ENCODE measurements around the gene ANKS4B.
"Not testable (repeated sequence)": the region's sequence is repeated elsewhere in the genome, so short reads cannot be mapped to it uniquely, and the experiment has no call there.

Gene ANKS4B, protein sequence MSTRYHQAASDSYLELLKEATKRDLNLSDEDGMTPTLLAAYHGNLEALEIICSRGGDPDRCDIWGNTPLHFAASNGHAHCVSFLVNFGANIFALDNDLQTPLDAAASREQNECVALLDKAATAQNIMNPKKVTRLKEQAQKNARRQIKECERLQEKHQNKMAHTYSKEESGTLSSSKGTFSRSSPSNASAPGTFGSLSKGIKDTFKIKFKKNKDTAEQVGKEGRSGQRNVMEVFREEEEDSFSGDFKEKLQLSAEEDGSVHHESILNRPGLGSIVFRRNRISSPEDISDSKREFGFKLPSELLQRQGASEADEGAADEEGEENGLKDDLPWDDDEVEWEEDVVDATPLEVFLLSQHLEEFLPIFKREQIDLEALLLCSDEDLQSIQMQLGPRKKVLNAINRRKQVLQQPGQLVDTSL

GRCh38 chr16:21233521-21234150, at the start of gene ANKS4B:
ANKS4B (plus strand) TSS chr16:21233699; CDS start chr16:21233738, 39 bp downstream.
- DNase-seq = peak in 1 of 2 experiments; percentile 24

- no peak for DNase-seq
Observed at GRCh38 chr16:21183995-21184394, 49.5 kb upstream of the ANKS4B start.

DNA sequence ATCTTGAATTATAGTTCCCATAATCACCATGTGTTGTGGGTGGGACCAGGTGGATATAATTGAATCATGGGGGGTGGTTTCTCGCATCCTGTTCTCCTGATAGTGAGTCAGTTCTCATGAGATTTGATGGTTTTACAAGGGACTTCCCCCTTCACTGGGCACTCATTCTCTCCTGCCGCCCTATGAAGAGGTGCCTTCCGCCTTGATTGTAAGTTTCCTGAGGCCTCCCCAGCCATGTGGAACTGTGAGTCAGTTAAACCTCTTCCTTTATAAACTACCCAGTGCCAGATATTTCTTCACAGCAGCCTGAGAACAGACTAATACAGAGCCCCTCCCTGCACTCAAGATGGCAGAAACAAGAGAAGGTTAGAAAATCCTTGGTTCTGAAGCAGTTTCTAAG, 48.7 kb upstream of the ANKS4B start:
- no peak for DNase-seq

DNA sequence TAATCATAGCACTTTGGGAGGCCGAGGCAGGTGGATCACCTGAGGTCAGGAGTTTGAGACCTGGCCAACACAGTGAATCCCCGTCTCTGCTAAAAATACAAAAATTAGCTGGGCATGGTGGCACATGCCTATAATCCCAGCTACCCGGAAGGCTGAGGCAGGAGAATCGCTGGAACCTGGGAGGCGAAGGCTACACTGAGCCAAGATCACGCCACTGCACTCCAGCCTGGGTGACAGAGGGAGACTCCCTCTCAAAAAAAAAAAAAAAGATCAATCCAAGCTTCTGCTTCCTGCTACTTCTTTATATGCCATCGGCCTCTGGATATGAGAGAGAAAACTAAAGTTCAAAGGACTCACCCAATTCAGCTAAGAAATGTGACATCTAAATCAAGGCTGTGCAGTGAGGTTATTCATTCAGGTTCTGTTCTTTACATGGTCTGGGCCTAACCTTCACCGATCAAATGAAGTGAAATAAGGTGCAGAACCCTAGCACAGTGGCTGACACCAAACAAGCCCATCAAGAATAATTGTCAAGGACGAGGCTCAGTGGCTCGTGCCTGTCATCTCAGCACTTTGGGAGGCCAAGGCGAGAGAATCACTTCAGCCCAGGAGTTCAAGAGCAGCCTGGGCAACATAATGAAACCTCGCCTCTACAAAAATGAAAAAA, 47.7 kb upstream of the ANKS4B start:
- DNase-seq = no peak

DNA sequence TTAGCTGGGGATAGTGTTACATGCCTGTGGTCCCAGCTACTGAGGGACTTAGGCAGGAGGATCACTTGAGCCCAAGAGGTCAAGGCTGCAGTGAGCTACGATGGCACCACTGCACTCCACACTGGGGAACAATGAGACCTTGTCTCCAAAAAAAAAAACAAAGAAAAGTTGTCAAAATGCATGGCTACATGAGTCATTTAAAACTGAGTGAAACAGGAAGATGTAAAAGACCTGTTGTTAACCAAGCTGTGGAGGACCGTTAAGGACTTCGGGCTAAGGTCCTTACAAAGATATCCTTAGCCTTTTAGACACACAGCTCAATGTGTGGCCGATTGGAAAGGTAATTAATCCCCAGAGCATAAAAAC, 47.2 kb upstream of the ANKS4B start:
- no peak for DNase-seq

DNA sequence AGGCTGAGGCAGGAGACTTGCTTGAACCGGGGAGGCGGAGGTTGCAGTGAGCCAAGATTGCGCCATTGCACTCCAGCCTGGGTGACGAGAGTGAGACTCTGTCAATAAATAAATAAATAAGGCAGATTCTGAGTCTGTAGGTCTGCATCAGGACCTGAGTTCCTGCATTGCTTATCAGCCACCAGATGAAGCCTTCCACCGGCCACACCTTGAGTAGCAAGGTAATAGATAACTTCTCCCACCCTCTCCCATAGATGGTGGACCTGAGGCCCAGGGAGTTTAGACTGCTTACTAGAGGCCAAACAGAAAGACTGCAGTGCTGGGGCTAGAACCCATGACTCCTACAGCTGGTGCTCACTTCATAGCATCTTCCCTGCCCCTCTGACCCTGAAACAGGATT, 44.2 kb upstream of the ANKS4B start:
- DNase-seq = no peak

DNA sequence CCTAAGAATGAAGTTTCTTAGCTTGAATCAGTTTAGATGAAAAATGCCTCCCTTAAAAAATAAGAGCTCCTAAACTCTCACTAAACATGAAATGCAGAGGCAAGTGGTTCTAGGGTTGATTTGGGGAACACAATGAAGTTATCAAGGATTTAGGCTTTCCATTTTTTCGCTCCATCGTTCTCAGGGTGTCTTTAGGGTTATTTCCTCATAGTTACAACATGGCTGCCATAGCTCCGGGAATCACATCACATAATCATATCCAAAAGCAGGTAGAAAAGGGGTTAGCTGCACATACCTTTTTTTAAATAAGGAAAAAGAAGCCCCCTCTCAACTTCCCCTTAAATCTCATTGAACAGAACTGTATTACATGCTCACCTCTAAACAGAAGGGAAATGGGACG, 43.5 kb upstream of the ANKS4B start:
- no peak for DNase-seq

GRCh38 chr16:21190599-21190998, 42.9 kb upstream of the ANKS4B start:
- no peak for DNase-seq

DNA sequence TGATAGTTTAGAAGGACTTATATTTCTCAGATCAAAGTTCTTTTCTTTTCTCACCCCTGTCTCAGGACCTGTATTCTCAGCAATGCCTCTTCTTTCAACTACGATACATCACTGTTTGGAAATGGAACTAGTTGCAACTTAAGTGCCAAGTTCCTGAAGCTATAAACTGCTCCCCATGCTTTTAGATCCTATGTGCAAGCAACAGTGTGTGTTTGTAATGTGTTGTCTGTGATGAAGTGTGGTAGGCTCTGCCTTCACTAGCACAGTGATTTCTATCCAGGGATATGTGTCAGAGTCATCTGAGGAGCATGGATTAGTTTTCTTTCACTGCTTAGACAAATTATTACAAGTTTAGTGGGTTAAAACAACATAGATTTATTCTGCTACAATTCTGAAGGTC, 40.5 kb upstream of the ANKS4B start:
- no peak for DNase-seq

- no peak for DNase-seq
Observed at GRCh38 chr16:21194771-21195301, 38.7 kb upstream of the ANKS4B start.

DNA sequence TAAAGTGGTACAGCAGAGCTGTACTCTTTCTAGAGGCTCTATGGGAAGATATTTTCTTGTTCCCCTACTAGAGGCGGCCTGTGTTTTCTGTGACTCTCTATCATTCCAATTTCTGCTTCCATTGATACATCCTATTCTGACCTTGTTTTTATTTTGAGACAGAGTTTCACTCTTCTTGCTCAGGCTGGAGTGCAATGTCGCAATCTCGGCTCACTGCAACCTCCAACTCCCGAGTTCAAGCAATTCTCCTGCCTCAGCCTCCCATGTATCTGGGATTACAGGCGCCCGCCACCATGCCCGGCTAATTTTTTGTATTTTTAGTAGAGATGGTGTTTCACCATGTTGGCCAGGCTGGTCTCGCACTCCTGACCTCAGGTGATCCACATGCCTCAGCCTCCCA, 38.2 kb upstream of the ANKS4B start:
- not testable (repeated sequence) for DNase-seq

- no peak for DNase-seq
Observed at GRCh38 chr16:21197112-21197511, 36.4 kb upstream of the ANKS4B start.

DNA sequence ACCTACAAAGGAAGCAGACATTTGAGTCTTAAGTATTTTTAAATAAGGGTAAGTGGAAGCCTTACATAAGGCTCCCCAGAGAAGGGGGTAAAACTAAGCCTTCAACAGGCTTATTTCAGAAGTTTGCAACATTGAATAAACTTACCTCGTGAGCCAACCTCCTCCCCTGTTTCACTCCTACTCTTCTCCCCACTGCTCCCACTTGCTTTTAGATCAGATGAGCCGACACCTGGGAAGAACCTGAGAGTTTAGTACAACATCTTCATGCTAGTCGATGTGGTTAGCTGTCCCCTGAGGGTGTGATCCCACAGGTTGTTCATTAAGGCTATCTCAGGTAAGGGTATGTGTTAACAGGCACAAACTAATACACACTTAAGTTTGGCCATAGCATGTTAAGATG, 35.9 kb upstream of the ANKS4B start:
- DNase-seq = no peak

- no peak for DNase-seq
Observed at GRCh38 chr16:21199607-21200218, 33.8 kb upstream of the ANKS4B start.

DNA sequence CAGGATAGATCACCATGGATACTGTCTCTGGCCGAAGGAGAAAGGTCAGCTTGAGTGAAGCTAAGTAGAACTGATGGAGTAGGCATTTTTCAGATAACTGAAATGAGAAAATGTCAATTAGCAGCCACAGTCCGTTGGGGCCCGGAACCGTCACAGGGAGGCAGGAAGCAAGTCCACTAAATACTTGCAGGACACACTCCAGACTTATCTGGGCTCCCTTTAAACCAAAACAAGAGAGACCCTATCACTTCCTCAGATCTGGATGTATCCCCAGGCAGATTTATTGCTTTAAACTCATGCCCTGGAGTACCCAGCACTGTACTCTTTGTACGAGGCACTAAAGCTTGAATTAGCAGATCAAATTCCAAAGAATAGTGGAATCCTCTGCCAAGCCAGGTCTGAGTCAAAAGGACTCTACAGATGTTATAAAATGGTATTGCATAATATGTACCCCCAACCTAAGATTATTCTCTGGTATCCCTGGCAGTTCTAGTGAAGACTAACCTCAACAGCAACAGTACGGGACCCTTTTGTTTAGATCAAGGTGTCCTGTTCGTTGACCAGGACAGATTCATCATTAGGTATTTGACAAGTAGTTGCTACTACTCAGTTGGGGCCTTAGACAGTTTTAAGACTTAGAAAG, 30.2 kb upstream of the ANKS4B start:
- no peak for DNase-seq

- DNase-seq = no peak
Observed at GRCh38 chr16:21205303-21205702, 28.2 kb upstream of the ANKS4B start.

DNA sequence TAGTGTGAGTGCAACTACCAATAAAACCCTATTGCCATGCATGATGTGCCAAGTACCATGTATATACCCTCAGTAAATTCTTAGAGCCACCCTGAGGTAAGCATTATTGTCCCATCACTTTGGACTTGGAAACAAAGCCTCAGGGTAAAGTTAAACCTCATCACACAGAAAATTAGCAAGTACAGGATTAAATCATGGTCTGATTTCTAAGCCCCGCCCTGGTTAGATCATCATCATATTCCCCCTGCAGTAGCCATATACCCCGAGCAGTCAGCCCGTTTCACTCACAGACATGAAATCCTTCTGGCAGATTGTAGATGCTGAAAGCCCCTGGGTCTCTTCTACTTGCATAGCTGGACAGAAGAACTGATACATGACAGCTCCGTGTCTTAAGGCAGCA, 26.9 kb upstream of the ANKS4B start:
- no peak for DNase-seq

- no peak for DNase-seq
Observed at GRCh38 chr16:21208446-21209230, 24.9 kb upstream of the ANKS4B start.

DNA sequence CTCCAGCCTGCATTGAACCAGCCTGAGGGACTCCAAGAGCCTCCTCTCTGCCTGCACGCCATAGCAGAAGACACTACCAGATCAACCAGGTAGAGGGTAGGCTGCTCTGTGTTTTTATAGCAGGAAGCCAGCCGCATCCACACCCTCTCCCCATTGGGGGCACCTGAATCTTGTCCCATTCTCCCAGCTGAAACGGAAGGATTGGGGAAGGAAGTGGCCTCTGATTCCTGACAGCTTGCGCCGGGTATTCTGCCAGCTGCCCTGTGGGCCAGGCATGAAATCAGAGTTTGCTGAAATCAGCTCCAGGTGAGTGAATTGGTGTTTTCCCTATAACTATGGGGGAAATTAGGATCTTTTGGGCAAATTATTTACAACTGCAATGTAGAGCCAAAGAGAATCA, 22.0 kb upstream of the ANKS4B start, which contains the start of gene ZP2:
ZP2 (minus strand) TSS at position 89 of the 400 bp plus-strand sequence; CDS start at position 62, 27 bp downstream.
- DNase-seq = no peak

GRCh38 chr16:21214086-21214485, 19.4 kb upstream of the ANKS4B start:
- DNase-seq = no peak

DNA sequence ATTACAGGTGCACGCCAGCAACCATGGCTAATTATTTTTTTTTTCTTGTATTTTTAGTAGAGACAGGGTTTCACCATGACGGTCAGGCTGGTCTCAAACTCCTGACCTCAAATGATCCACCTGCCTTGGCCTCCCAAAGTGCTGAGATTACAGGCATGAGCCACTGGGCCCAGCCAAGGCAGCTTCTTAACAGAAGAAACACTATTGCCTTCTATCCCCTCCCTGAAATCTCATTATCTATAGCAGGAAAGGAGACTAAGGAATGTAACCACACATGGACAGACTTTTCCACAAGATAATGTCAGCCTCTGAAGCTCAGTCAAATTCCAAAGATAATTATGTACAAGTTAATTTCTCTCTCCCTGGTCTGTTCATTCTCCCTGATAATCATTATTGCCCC, 16.4 kb upstream of the ANKS4B start:
- no peak for DNase-seq

DNA sequence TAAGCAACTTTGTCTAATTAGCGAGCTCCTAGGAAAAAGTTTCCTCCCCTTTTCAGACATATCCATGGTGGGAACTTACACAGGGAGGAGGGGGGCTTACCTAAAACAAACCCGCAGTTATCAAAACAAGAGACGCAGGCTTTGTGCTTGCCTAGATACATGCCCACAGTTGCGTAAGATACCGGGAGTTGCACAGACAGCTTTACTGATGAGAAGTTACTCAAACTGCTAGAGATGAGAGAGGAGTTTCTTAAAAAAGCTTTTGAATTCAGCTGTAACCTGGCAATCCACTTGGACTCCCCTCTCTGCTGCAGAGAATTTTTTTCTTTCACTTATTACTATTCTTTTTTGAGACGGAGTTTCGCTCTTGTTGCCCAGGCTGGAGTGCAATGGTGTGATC, 15.3 kb upstream of the ANKS4B start:
- DNase-seq = no peak
